Measurements from ENCODE around the gene CAPNS2. TPM values are rescaled to one million over a fixed set of nuclear protein-coding genes. Genes with fewer than 3 reads are reported as not detected.

Gene CAPNS2
- total and polyA plus RNA-seq, 9 of the 15 experiments (the other 6 are each of a cell fraction or from before 2014, with no cell fraction given), result 0.12 to 0.65 (median 0.24) TPM; not detected in 2

- no peaks in the 10 kb centered on the region for H3K27me3 ChIP-seq (ENCODE audit: control insufficient read depth in 2 of 2, insufficient read depth in 2 of 2, low read length in 2 of 2)
- H4K20me1 ChIP-seq (replicated peaks; ENCODE audit: control insufficient read depth, insufficient read depth, low read length), result no peaks in the 10 kb centered on the region
- ChIA-PET CTCF (ENCODE audit: low intra/inter-chr PET ratio) (no interaction called here), POLR2A (no interaction called here)
- H3K36me3 ChIP-seq (ENCODE audit: control insufficient read depth, insufficient read depth, low read length), result no peaks in the 10 kb centered on the region
- H3K4me3 ChIP-seq, result no peak overlapping the region
- no peak overlapping the region for H3K4me2 ChIP-seq (ENCODE audit: insufficient read depth, low read length)
- H2AFZ ChIP-seq (ENCODE audit: low read depth, low read length), result no peak overlapping the region
- in situ Hi-C loops (cut with MboI) (no loop called here), intact Hi-C loops (cut with micrococcal nuclease) (no loop called here)
- no peaks in the 10 kb centered on the region for H3K79me2 ChIP-seq (ENCODE audit: control insufficient read depth, insufficient read depth, low read length)
- H3K9ac ChIP-seq (ENCODE audit: insufficient read depth in 1 of 2, low read depth in 2 of 2, low read length in 2 of 2), result no peak overlapping the region
- H3K27ac ChIP-seq (ENCODE audit: extremely low read depth, low read depth, low read length), result no peak overlapping the region
- WGBS (ENCODE audit: insufficient coverage, low coverage, missing lambda C conversion rate), result 88% methylated on average over 2 of the region's 2 CpGs
- H3K9me3 ChIP-seq (replicated peaks; ENCODE audit: control insufficient read depth, insufficient read depth, low read depth, low read length), result no peaks in the 10 kb centered on the region
- ATAC-seq, result no peak
- BruUV-seq (replicated peaks), result no TSS peak
- H3K9me1 ChIP-seq (ENCODE audit: control insufficient read depth, insufficient read depth, low read length), result no peaks in the 10 kb centered on the region
- DNase-seq (ENCODE audit: extremely low read depth in 1 of 4, low spot score in 3 of 4), result no peak
- peaks cover 0 to 5% of the 10 kb centered on the region in 2 experiments; a peak in 1 of 5 replicates for H3K4me1 ChIP-seq (replicated peaks in 1 of 2; ENCODE audit: control insufficient read depth in 2 of 2, insufficient read depth in 2 of 2, low read length in 2 of 2)
- FAIRE-seq, result no peak
- TF ChIP-seq ZNF551 (CRISPR knock-in tag; IDR thresholded peaks at IDR 0.05) (no peak), ZNF184 (CRISPR knock-in tag; IDR thresholded peaks at IDR 0.05) (no peak), BHLHE40 (IDR thresholded peaks at IDR 0.05; ENCODE audit: low read length) (no peak), BCL6 (CRISPR knock-in tag; IDR thresholded peaks at IDR 0.05) (no peak), MYBL2 (IDR thresholded peaks at IDR 0.05; ENCODE audit: low read depth) (no peak), MYBL2 (CRISPR knock-in tag; IDR thresholded peaks at IDR 0.05; ENCODE audit: borderline replicate concordance) (no peak), GABPB1 (CRISPR knock-in tag; IDR thresholded peaks at IDR 0.05) (no peak), ZNF263 (CRISPR knock-in tag; IDR thresholded peaks at IDR 0.05; ENCODE audit: borderline replicate concordance) (no peak), NR3C1 (CRISPR knock-in tag; IDR thresholded peaks at IDR 0.05) (no peak), NFIC (IDR thresholded peaks at IDR 0.05) (no peak), C11orf30 (IDR thresholded peaks at IDR 0.05; ENCODE audit: low read depth) (no peak), YY1 (IDR thresholded peaks at IDR 0.05; ENCODE audit: borderline replicate concordance in 1 of 3, control insufficient read depth in 1 of 3, extremely low read depth in 1 of 3, insufficient read depth in 3 of 3, insufficient read length in 1 of 3, insufficient replicate concordance in 2 of 3, low read depth in 1 of 3, low read length in 2 of 3) (no peak), TEAD2 (tag; IDR thresholded peaks at IDR 0.05) (no peak), HOMEZ (CRISPR knock-in tag; IDR thresholded peaks at IDR 0.05) (no peak)
These were observed 2.7 kb upstream of the CAPNS2 start for GRCh38 chr16:55563797-55564196.

Data from K562 (cell line).